Karpas-422 (cell line): ENCODE data around the gene C5orf15. TPM values are rescaled to one million over a fixed set of nuclear protein-coding genes. Genes with fewer than 3 reads are reported as not detected.

ENCODE experiments used
- DNase-seq: peaks from one replicate; pipeline ENCODE4 v3.0.0-alpha.2; 2015
- H2AFZ ChIP-seq: fragments of 200-600 bp; sonication (generic); 2 replicates; pipeline ENCODE4 v1.6.1; 2014; ENCODE audit warnings: antibody characterized with exemption, low read length, mixed read lengths
- H3K27ac ChIP-seq: fragments of 200-600 bp; sonication (generic); 2 replicates; pipeline ENCODE4 v1.5.1; 2014; ENCODE audit warnings: mild to moderate bottlenecking, low read length, moderate library complexity
- H3K27me3 ChIP-seq: fragments of 200-600 bp; sonication (generic); 2 replicates; pipeline ENCODE4 v1.6.1; 2014; ENCODE audit warnings: low read length, mixed read lengths
- H3K36me3 ChIP-seq: fragments of 200-600 bp; sonication (generic); 2 replicates; pipeline ENCODE4 v1.6.1; 2014; ENCODE audit warnings: low read length, mixed read lengths; ENCODE audit not compliant: insufficient read depth
- H3K4me1 ChIP-seq: fragments of 200-600 bp; sonication (generic); 2 replicates; pipeline ENCODE4 v1.6.1; 2014; ENCODE audit warnings: mild to moderate bottlenecking, low read length, mixed read lengths
- H3K4me2 ChIP-seq: fragments of 200-600 bp; sonication (generic); 2 replicates; pipeline ENCODE4 v1.6.1; 2014; ENCODE audit warnings: low read length, low read depth, mild to moderate bottlenecking; ENCODE audit not compliant: poor library complexity, severe bottlenecking
- H3K4me3 ChIP-seq: fragments of 200-600 bp; sonication (generic); 2 replicates; pipeline ENCODE4 v1.5.1; 2014; ENCODE audit warnings: mild to moderate bottlenecking, antibody characterized with exemption, low read length, mixed read lengths
- H3K79me2 ChIP-seq: fragments of 200-600 bp; sonication (generic); 2 replicates; pipeline ENCODE4 v1.6.1; 2014; ENCODE audit warnings: mild to moderate bottlenecking, low read length, mixed read lengths
- H3K9ac ChIP-seq: fragments of 200-600 bp; sonication (generic); 2 replicates; pipeline ENCODE4 v1.6.0; 2014; ENCODE audit warnings: low read length
- H3K9me2 ChIP-seq: fragments of 200-600 bp; sonication (generic), shearing (Covaris generic); replicated peaks from 2 replicates; pipeline ENCODE4 v1.6.0; 2014; ENCODE audit warnings: mild to moderate bottlenecking, low read length, moderate library complexity; ENCODE audit not compliant: insufficient read depth
- H3K9me3 ChIP-seq: fragments of 300-700, 200-600 bp; sonication (generic); 2 replicates; pipeline ENCODE4 v1.6.1; 2014; ENCODE audit warnings: low read length, mixed read lengths
- H4K20me1 ChIP-seq: fragments of 200-600 bp; sonication (generic); 2 replicates; pipeline ENCODE4 v1.6.1; 2014; ENCODE audit warnings: mild to moderate bottlenecking, antibody characterized with exemption, low read length, low read depth; ENCODE audit not compliant: insufficient read depth
- total RNA-seq: library from RNA; depleted of rRNA; stranded (reverse); fragments of >200 nt; shearing (Covaris generic); gene quantifications from 2 replicates; pipeline ENCODE4 v1.2.3, GENCODE V29; 2014; ENCODE audit warnings: low replicate concordance

The C5orf15 gene
- total RNA-seq, 1 experiment from 2014 or later: 57.4 TPM

DNA sequence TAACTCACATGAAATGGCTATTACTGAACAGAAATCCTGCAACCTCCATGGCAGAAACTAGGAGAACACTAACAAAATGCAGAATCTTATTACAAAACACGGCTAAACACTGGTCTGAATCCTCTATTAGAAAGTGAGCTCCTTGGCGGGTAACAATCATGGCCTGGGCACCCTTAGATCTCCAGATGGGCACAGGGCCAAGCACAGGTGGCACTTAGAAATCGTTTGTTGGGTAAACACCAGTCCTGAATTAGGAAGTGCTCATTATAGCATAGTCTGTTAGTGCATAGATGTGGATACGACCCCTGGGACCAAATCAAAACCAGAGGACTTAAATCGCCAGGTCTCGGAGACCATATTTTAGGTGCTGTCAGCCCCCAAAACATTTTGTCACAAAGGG, 22.0 kb upstream of the C5orf15 start:
- Histone ChIP-seq H3K36me3 (peaks cover 36% of the 10 kb centered on the region), H3K9me2 (no peaks in the 10 kb centered on the region), H3K4me1 (peaks cover 27% of the 10 kb centered on the region), H3K4me2 (no peak overlapping the region), H4K20me1 (peaks cover 67% of the 10 kb centered on the region), H3K27ac (no peak overlapping the region), H2AFZ (no peak overlapping the region), H3K4me3 (no peak overlapping the region), H3K79me2 (peaks cover 83% of the 10 kb centered on the region), H3K9ac (no peak overlapping the region), H3K9me3 (no peaks in the 10 kb centered on the region), H3K27me3 (no peaks in the 10 kb centered on the region)
- no peak for DNase-seq

DNA sequence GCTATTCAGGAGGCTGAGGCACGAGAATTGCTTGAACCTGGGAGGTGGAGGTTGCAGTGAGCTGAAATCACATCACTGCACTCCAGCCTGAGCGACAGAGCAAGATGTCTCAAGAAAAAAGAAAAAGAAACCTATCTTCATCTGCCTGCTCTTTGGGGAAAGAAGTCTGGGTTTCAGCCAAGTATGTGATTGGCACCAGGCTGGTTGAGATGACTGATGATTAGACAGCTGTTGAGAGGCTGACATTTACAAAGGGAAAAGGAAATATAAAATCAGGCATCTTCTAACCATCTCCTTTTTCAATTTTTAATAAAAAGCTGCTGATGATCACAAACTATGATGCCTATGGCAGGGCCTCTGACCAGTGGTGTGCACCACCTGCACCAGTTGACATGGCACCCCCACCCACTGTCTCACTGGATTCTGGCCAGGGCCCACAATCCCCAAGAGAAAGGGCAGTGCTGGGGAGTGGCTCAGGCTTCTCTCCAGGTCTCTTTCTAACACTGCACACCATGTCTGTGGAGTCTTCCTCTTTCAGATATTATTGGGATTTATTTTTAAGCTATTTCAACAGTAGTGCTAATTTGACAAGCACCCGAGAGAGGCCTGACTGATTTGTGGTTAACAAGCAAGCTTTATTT, 17.2 kb upstream of the C5orf15 start:
- 0 out of 2 replicates have a peak overlapping the region, but pooled peaks have one; percentile 6 for H3K27ac ChIP-seq
- peaks cover 67% of the 10 kb centered on the region for H3K79me2 ChIP-seq

DNA sequence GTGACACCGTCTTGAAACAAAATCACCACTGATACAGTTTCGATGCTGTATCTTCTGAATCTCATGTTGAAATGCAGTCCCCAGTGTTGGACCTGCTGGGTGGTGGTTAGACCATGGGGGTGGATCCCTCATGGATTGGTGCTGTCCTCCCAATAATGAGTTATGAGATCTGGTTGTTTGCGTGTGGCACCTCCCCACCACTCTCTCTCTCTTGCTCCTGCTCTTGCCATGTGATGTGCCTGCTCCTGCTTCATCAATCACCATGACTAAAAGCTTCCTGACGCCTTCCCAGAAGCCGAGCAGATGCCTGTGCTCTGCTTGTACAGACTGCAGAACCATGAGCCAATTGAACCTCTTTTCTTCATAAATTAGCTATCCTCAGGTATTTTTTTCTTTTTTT, 15.2 kb upstream of the C5orf15 start:
- peaks cover 43% of the 10 kb centered on the region; the same call in 1 of the 2 replicates for H3K36me3 ChIP-seq
- no peaks in the 10 kb centered on the region for H3K9me3 ChIP-seq

More for the DNA sequence above, 17.2 kb upstream of the C5orf15 start:
- no peaks in the 10 kb centered on the region for H3K27me3 ChIP-seq
- no peaks in the 10 kb centered on the region for H3K9me3 ChIP-seq
- H4K20me1 ChIP-seq: peaks cover 45% of the 10 kb centered on the region; the same call in 1 of the 2 replicates
- peaks cover 44% of the 10 kb centered on the region for H3K36me3 ChIP-seq
- DNase-seq: no peak
- peaks cover 21% of the 10 kb centered on the region for H3K4me1 ChIP-seq
- no peak overlapping the region for H3K9ac ChIP-seq
- no peak overlapping the region for H3K4me3 ChIP-seq
- H3K9me2 ChIP-seq: no peaks in the 10 kb centered on the region
- peak overlapping the region; percentile 18 for H3K4me2 ChIP-seq
- no peak overlapping the region for H2AFZ ChIP-seq

DNA sequence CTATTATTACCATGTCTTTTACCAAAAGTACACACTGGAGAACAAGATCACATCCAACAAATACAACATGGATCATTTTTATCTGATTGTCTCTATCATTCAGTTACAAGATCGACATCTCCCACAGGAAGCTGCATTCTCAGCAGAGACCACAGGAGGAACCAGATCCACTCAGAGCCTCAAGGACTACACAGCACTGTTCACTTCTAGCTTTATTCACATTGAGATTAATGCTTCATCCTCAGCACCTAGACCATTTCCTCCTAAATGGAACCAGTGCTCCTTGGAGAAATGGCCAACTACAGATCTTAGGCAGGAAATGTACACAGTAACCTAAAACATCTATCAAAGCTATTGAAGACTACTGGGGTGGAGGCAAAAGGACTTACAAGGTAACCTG, 13.3 kb upstream of the C5orf15 start:
- Histone ChIP-seq H3K4me3 (no peak overlapping the region), H4K20me1 (peaks cover 41% of the 10 kb centered on the region), H3K36me3 (peaks cover 50% of the 10 kb centered on the region), H3K27ac (no peak overlapping the region), H2AFZ (no peak overlapping the region), H3K27me3 (no peaks in the 10 kb centered on the region), H3K79me2 (peaks cover 67% of the 10 kb centered on the region), H3K4me2 (no peak overlapping the region), H3K9me3 (no peaks in the 10 kb centered on the region), H3K4me1 (peaks cover 18% of the 10 kb centered on the region), H3K9me2 (no peaks in the 10 kb centered on the region), H3K9ac (no peak overlapping the region)
- no peak for DNase-seq

More for the DNA sequence above, 15.2 kb upstream of the C5orf15 start:
- no peak overlapping the region for H2AFZ ChIP-seq
- H3K4me1 ChIP-seq: peaks cover 21% of the 10 kb centered on the region
- H3K9ac ChIP-seq: no peak overlapping the region
- no peak overlapping the region for H3K27ac ChIP-seq
- peaks cover 61% of the 10 kb centered on the region for H3K79me2 ChIP-seq
- peaks cover 45% of the 10 kb centered on the region for H4K20me1 ChIP-seq
- no peak overlapping the region for H3K4me2 ChIP-seq
- no peak overlapping the region for H3K4me3 ChIP-seq
- no peak for DNase-seq
- no peaks in the 10 kb centered on the region for H3K9me2 ChIP-seq
- H3K27me3 ChIP-seq: no peaks in the 10 kb centered on the region

DNA sequence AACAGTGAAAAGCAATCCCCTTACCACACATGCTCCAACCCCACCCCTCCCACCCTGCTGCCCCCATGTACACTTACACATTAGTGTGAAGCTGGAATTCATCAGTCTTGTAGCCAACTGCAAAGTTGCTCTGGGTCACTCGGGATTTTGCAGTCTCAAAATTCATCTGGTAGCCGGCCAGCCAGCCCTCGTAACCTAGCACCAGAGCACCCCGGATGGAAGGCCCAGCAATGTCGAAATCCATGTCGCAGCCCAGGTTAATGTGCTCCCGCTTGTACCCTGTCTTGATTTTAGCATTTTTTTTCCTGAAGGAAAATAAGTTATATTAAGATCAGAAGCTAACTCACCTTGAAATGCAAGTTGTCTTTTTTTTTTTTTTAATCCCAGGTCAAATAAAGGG, 12.2 kb upstream of the C5orf15 start:
- peaks cover 57% of the 10 kb centered on the region for H3K79me2 ChIP-seq
- no peak overlapping the region for H3K27ac ChIP-seq
- H3K4me3 ChIP-seq: no peak overlapping the region
- H3K9me2 ChIP-seq: no peaks in the 10 kb centered on the region
- H3K9ac ChIP-seq: no peak overlapping the region
- no peak overlapping the region for H3K4me2 ChIP-seq
- H3K4me1 ChIP-seq: peaks cover 8% of the 10 kb centered on the region
- H3K27me3 ChIP-seq: no peaks in the 10 kb centered on the region
- no peaks in the 10 kb centered on the region for H3K9me3 ChIP-seq
- peaks cover 53% of the 10 kb centered on the region for H3K36me3 ChIP-seq
- H2AFZ ChIP-seq: no peak overlapping the region
- no peak for DNase-seq
- peaks cover 31% of the 10 kb centered on the region for H4K20me1 ChIP-seq

DNA sequence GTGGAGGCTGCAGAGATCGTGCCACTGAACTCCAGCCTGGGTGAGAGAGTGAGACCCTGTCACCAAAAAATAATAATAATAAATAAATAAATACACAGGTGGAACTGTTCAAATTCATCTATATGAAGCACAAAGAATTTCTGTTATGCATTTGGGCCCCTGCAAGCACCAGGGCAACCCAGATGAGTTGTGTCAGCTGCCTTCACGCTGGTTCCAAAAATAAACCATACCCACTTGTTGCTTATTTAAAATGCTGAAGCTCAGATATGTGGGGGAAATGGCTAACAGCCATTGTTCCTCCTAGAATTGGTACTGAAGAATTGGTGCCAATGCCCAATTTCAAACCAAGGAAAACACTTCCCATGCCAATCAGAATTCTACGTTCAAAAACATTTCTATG, 10.5 kb upstream of the C5orf15 start:
- H3K27ac ChIP-seq: no peak overlapping the region
- peaks cover 60% of the 10 kb centered on the region for H3K36me3 ChIP-seq

DNA sequence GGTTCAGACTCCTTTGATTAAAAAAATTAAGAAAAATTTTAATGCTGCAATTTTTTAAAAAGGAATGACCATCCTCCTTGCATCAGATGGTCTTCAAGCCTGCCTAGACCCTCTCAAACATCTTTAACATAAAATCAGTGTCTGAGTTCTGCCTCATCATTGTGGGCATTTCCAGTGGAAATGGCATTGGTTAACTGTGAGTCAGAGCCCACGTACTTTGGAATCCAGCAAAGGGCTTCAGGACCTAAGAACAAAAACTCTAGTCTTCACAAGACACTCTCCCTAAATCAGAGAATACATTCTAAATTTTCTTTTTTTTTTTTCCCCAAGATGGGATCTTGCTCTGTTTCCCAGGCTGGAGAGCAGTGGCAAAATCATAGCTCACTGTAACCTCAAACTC, 9.4 kb upstream of the C5orf15 start:
- no peaks in the 10 kb centered on the region for H3K9me2 ChIP-seq
- no peak overlapping the region for H3K4me3 ChIP-seq
- H3K27ac ChIP-seq: no peak overlapping the region
- no peaks in the 10 kb centered on the region for H3K9me3 ChIP-seq
- no peak overlapping the region for H3K4me2 ChIP-seq
- H3K27me3 ChIP-seq: no peaks in the 10 kb centered on the region
- H3K79me2 ChIP-seq: peaks cover 41% of the 10 kb centered on the region
- H3K4me1 ChIP-seq: peaks cover 5% of the 10 kb centered on the region; the same call in 1 of the 2 replicates
- H3K9ac ChIP-seq: no peak overlapping the region
- peaks cover 62% of the 10 kb centered on the region for H3K36me3 ChIP-seq
- H4K20me1 ChIP-seq: peaks cover 25% of the 10 kb centered on the region
- DNase-seq: no peak
- no peak overlapping the region for H2AFZ ChIP-seq

More for the DNA sequence above, 10.5 kb upstream of the C5orf15 start:
- Histone ChIP-seq H3K4me1 (peaks cover 5% of the 10 kb centered on the region; the same call in 1 of the 2 replicates), H2AFZ (no peak overlapping the region), H3K4me2 (no peak overlapping the region), H3K4me3 (no peak overlapping the region), H3K9me3 (no peaks in the 10 kb centered on the region), H3K9ac (no peak overlapping the region), H3K9me2 (no peaks in the 10 kb centered on the region), H3K79me2 (peaks cover 48% of the 10 kb centered on the region), H4K20me1 (peaks cover 25% of the 10 kb centered on the region), H3K27me3 (no peaks in the 10 kb centered on the region)
- no peak for DNase-seq

DNA sequence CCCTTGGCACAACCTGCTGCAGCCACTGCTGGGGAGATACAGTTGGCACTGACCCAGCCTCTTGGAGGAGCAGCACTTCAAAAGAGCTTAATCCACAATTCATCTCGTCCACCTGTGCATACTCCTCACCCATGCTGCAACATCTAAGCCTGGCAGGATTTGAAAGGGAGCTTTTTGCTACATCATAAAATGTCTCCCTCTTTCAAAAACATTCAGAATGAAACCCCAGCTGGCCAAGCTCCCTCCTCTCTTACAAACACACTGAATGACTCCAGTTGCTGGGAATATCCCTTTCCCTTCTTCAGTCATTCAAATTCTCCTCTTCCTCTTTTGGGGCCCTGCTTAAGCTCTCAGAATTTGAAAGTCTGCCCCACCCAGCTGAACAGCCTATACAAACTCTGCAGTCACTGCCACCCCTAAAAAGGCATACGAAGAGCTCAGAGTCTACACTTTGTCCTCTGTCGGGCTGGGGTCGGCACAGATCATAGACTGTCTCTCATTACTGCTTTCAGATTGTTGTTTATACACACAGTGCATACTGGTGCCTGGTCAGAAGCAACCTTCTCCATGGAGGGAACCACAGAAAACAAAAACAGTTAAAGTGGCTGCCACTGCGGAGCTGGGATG, 8.8 kb upstream of the C5orf15 start:
- DNase-seq: no peak
- H3K36me3 ChIP-seq: peaks cover 62% of the 10 kb centered on the region
- no peak overlapping the region for H3K4me2 ChIP-seq
- no peaks in the 10 kb centered on the region for H3K27me3 ChIP-seq
- H3K9me2 ChIP-seq: no peaks in the 10 kb centered on the region
- H3K27ac ChIP-seq: no peak overlapping the region
- H3K4me1 ChIP-seq: peaks cover 5% of the 10 kb centered on the region; the same call in 1 of the 2 replicates
- no peak overlapping the region for H3K9ac ChIP-seq
- peaks cover 25% of the 10 kb centered on the region for H4K20me1 ChIP-seq
- no peak overlapping the region for H3K4me3 ChIP-seq
- no peak overlapping the region for H2AFZ ChIP-seq
- no peaks in the 10 kb centered on the region for H3K9me3 ChIP-seq
- H3K79me2 ChIP-seq: peaks cover 41% of the 10 kb centered on the region
